ENCODE measurements around the gene RFX7. TPM values are rescaled to one million over a fixed set of nuclear protein-coding genes. Genes with fewer than 3 reads are reported as not detected.
"Not testable (repeated sequence)": the region's sequence is repeated elsewhere in the genome, so short reads cannot be mapped to it uniquely, and the experiment has no call there.

Gene RFX7
- total and polyA plus RNA-seq, 2 donors (not counting 1 experiment from before 2014, with no cell fraction given): 6.6 to 44.8 TPM

DNA sequence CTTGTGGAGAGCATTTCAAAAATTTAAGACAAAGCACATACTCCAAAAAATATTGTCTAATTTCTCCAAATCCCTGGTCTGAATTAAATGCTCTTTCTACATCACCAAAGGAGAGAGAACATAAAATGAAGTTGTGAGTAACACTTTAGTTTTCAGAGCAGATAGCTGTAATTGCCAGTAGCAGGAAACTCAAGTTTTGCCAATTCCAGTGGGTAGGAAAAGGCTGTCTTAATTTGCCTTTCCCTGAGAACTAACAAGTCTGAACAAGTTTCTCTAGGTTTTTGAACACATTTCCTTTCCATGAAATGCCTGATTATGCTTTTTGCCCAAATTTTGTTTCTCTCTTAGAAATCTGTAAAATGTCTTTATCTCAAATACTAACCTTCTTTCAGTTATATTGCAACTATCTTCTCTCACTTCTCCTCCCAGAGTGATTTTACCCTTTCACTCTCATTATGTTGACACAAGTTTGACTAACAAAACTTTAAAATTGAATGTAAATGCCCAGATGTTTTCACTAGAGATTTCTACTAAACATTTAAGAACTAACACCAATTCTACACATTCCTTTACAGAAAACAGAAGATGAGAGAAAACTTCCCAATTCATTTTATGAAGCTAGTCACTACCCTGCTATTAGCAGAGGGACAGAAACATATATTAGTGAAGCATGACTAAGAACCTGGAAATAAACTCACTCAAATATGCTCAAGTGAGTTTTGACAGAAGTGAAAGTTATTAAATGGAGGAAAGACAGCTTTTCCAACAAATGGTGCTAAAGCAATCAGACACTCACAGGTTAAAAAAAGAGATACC lies 38.4 kb downstream of the RFX7 start:
- peaks cover 0 to 2% (median 0%) of the 10 kb centered on the region in 3 donors for H3K9me3 ChIP-seq (ENCODE audit: control extremely low read depth in 1 of 3, control insufficient read depth in 2 of 3, insufficient read depth in 1 of 3, low read length in 2 of 3)
- peak overlapping the region; percentile 60 for H3K4me2 ChIP-seq (replicated peaks; ENCODE audit: low read depth, low read length, poor library complexity, severe bottlenecking)
- H3K9me3 Mint-ChIP-seq (ENCODE audit: insufficient read depth): no peaks in the 10 kb centered on the region
- ATAC-seq (ENCODE audit: low read depth) (no peak), DNase-seq (no peak)
- no peak overlapping the region for H2AFZ ChIP-seq (ENCODE audit: insufficient read depth, low read depth, low read length, poor library complexity, severe bottlenecking)
- H3K4me1 Mint-ChIP-seq: peaks cover 77% of the 10 kb centered on the region
- H3K36me3 ChIP-seq (replicated peaks in 1 of 2; ENCODE audit: control extremely low read depth in 1 of 2, control insufficient read depth in 1 of 2, extremely low read depth in 1 of 2, insufficient read depth in 2 of 2, low read length in 1 of 2): no peaks in the 10 kb centered on the region
- CTCF ChIA-PET: interaction anchor here (1.1 to 1.4 kb wide), 2 partner anchors 10 to 40 kb away, joined by 3 to 4 read pairs; no protein-coding TSS in a partner anchor
- no peaks in the 10 kb centered on the region for H3K27me3 Mint-ChIP-seq
- H3K27ac ChIP-seq (ENCODE audit: low read length in 2 of 2): peak overlapping the region in 1 of 2 donors; percentile 70
- peak overlapping the region; percentile 80 for H3K27ac Mint-ChIP-seq
- no peaks in the 10 kb centered on the region for H3K27me3 ChIP-seq (replicated peaks in 1 of 4; ENCODE audit: control extremely low read depth in 1 of 4, control insufficient read depth in 3 of 4, insufficient read depth in 4 of 4, low read length in 3 of 4)
- no peak for TF ChIP-seq EZH2 (IDR thresholded peaks at IDR 0.05; ENCODE audit: borderline replicate concordance, insufficient read depth, low read depth, low read length, poor library complexity, severe bottlenecking)
- TF ChIP-seq, protein P1, sequence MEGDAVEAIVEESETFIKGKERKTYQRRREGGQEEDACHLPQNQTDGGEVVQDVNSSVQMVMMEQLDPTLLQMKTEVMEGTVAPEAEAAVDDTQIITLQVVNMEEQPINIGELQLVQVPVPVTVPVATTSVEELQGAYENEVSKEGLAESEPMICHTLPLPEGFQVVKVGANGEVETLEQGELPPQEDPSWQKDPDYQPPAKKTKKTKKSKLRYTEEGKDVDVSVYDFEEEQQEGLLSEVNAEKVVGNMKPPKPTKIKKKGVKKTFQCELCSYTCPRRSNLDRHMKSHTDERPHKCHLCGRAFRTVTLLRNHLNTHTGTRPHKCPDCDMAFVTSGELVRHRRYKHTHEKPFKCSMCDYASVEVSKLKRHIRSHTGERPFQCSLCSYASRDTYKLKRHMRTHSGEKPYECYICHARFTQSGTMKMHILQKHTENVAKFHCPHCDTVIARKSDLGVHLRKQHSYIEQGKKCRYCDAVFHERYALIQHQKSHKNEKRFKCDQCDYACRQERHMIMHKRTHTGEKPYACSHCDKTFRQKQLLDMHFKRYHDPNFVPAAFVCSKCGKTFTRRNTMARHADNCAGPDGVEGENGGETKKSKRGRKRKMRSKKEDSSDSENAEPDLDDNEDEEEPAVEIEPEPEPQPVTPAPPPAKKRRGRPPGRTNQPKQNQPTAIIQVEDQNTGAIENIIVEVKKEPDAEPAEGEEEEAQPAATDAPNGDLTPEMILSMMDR (IDR thresholded peaks at IDR 0.05): no peak
- H3K4me3 Mint-ChIP-seq: peak overlapping the region; percentile 68
- peaks cover 77% of the 10 kb centered on the region for H3K79me2 ChIP-seq (ENCODE audit: control insufficient read depth, insufficient read depth, low read length)
- peaks cover 50 to 59% of the 10 kb centered on the region in 2 donors for H3K4me1 ChIP-seq (ENCODE audit: control insufficient read depth in 2 of 2, insufficient read depth in 2 of 2, low read length in 2 of 2)
- no peaks in the 10 kb centered on the region for H4K20me1 ChIP-seq (ENCODE audit: control insufficient read depth, insufficient read depth, low read length, poor library complexity, severe bottlenecking)
- intact Hi-C loops (cut with micrococcal nuclease): no loop called here
- H3K9ac ChIP-seq (ENCODE audit: low read length): peak overlapping the region; percentile 24
- no peak overlapping the region for H3K4me3 ChIP-seq (ENCODE audit: control extremely low read depth in 1 of 5, extremely low read depth in 1 of 5, insufficient read depth in 1 of 5, low read depth in 2 of 5, low read length in 4 of 5)
- POLR2A ChIA-PET: interaction anchor here (1.0 kb wide), 1 partner anchor 39 kb away, joined by 9 read pairs; no protein-coding TSS in a partner anchor

DNA sequence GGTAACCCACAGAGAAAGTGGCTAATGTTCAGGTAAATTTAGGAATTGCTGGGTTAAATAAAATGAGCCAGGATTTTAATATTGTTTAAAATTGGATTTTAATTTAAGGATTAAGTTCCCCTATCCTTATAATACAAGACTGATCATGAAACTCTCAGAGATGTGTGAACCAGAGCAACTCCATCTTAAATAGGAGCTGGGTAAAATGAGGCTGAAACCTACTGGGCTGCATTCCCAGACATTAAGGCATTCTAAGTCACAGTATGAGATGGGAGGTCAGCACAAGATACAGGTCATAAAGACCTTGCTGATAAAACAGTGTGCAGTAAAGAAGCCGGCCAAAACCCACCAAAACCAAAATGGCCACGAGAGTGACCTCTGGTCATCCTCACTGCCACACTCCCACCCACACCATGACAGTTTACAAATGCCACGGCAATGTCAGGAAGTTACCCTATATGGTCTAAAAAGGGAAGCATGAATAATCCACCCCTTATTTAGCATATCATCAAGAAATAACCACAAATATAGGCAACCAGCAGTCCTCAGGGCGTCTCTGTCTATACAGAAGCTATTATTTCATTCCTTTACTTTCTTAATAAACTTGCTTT lies 40.3 kb downstream of the RFX7 start:
- H3K4me3 ChIP-seq (ENCODE audit: control extremely low read depth in 1 of 5, extremely low read depth in 1 of 5, insufficient read depth in 1 of 5, low read depth in 2 of 5, low read length in 4 of 5); H3K9me3 ChIP-seq (ENCODE audit: control extremely low read depth in 1 of 3, control insufficient read depth in 2 of 3, insufficient read depth in 1 of 3, low read length in 2 of 3); H3K27me3 Mint-ChIP-seq; H3K27me3 ChIP-seq (replicated peaks in 1 of 4; ENCODE audit: control extremely low read depth in 1 of 4, control insufficient read depth in 3 of 4, insufficient read depth in 4 of 4, low read length in 3 of 4); H2AFZ ChIP-seq (ENCODE audit: insufficient read depth, low read depth, low read length, poor library complexity, severe bottlenecking); H3K9ac ChIP-seq (ENCODE audit: low read length); H3K4me3 Mint-ChIP-seq; H3K27ac ChIP-seq (ENCODE audit: low read length in 2 of 2); intact Hi-C loops (cut with micrococcal nuclease); POLR2A ChIA-PET; H3K4me2 ChIP-seq (replicated peaks; ENCODE audit: low read depth, low read length, poor library complexity, severe bottlenecking); H3K9me3 Mint-ChIP-seq (ENCODE audit: insufficient read depth); ATAC-seq (ENCODE audit: low read depth); DNase-seq; H4K20me1 ChIP-seq (ENCODE audit: control insufficient read depth, insufficient read depth, low read length, poor library complexity, severe bottlenecking); H3K36me3 ChIP-seq (replicated peaks in 1 of 2; ENCODE audit: control extremely low read depth in 1 of 2, control insufficient read depth in 1 of 2, extremely low read depth in 1 of 2, insufficient read depth in 2 of 2, low read length in 1 of 2): not testable (repeated sequence)
- H3K27ac Mint-ChIP-seq: peak overlapping the region; percentile 32
- Histone ChIP-seq H3K79me2 (ENCODE audit: control insufficient read depth, insufficient read depth, low read length) (peaks cover 82% of the 10 kb centered on the region), H3K4me1 (ENCODE audit: control insufficient read depth in 2 of 2, insufficient read depth in 2 of 2, low read length in 2 of 2) (peaks cover 41 to 46% of the 10 kb centered on the region in 2 donors)
- CTCF ChIA-PET: interaction anchor here (1.6 kb wide), 1 partner anchor 25 kb away, joined by 3 read pairs; no protein-coding TSS in a partner anchor
- 63% methylated on average over 4 of the region's 4 CpGs for WGBS (ENCODE audit: insufficient coverage)
- peaks cover 67% of the 10 kb centered on the region for H3K4me1 Mint-ChIP-seq
